Esophagus squamous epithelium (tissue), 4 donors: ENCODE data around the gene CLCN3.

Source experiments
- CTCF ChIP-seq, 6 experiments: fragments of 450-650 bp in 4 of 6; fragments of 200-600 bp in 2 of 6; sonication (generic) in 2 of 6; IDR thresholded peaks; one replicate each; pipeline ENCODE4 v1.5.1; 2016 to 2019; ENCODE audit warnings: antibody characterized with exemption in 6 of 6, mild to moderate bottlenecking in 4 of 6, moderate library complexity in 4 of 6
- POLR2A ChIP-seq, 4 donors: fragments of 450-650 bp; IDR thresholded peaks; one replicate each; pipeline ENCODE4 v1.6.1; 2017; ENCODE audit warnings: antibody characterized with exemption in 4 of 4, mild to moderate bottlenecking in 4 of 4, moderate library complexity in 3 of 4

- TF ChIP-seq POLR2A (IDR thresholded peaks at IDR 0.05), result no peak
- TF ChIP-seq CTCF (IDR thresholded peaks at IDR 0.05), result no peak
These were observed 43.5 kb downstream of the CLCN3 start for GRCh38 chr4:169663831-169664230.
